ENCODE measurements around the gene MS4A4A.

Gene MS4A4A

DNA sequence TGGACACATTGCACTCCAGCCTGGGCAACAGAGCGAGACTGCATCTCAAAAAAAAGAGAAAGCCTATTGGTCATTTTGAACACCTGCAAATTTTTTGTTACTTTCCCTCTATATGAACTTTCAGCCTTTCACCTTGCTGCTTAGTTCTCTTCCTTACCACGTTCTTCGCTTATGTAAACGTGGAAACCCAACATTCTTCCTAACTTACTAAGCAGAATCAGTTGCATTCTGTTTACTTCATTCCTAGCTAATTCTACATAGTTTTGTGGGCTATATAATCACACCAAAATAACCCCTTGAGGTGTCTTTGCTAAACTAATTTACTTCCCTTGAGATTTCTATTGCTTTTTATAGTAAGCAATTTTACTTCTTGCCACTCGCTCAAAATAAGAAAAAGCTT lies 23.2 kb downstream of the MS4A4A start:
- DNase-seq (ENCODE audit: low spot score), result no peak

DNA sequence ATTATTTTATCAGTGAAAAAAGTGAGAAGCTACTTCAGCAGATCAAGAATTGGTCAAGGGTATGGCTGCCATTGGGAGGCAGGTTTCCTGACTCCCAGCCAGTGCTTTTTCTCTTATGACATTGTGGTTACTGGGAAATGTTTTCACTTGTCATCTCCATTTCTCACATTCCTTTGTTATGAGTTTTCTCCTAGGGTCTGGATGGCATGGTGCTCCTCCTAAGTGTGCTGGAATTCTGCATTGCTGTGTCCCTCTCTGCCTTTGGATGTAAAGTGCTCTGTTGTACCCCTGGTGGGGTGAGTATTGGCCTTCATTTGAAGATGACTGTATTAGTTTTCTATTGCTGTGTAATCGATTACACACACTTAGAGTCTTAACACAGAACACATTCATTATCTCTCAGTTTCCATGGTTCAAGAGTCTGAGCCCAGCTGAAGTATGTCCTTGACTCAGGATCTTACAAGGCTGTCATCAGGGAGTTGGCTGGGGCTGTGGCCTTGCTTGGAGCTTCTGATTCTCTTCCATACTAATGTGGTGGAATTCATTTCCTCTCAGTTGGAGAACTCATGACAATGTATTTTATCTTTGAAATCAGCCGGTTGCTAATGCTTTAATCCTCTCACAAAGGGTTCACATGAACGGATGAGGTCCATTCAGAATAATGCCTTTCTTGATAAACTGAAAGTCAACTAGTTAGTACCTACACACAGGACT lies 25.6 kb downstream of the MS4A4A start:
- DNase-seq (ENCODE audit: low spot score), result no peak

DNA sequence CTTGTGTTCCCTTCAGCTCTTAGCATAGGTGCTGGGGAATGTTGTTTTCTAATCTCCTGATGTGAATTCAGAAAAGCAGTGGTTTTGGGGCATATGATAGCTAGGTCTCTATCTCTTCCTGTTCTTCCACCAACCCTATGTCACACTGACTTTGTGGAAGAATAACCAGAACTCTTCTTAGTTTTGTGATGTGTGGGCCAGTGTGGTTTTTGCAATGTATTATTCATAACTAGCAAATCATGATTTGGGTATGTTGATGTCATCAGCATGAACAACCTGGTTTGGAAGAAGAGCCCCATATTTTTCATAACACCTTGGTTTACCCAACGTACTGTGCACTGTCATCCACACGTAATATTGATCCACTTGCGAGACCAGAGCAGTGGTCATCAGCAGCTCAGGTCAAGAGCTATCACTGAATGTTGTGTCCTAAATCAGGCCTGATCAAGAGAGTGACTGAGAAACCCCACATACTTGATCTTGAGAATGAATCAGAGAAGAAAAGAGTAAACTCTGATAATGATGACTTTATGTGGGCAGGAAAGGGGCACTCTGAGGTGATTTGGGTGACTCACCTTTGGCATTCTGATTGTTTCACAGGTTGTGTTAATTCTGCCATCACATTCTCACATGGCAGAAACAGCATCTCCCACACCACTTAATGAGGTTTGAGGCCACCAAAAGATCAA lies 27.2 kb downstream of the MS4A4A start:
- DNase-seq (ENCODE audit: low spot score), result no peak

DNA sequence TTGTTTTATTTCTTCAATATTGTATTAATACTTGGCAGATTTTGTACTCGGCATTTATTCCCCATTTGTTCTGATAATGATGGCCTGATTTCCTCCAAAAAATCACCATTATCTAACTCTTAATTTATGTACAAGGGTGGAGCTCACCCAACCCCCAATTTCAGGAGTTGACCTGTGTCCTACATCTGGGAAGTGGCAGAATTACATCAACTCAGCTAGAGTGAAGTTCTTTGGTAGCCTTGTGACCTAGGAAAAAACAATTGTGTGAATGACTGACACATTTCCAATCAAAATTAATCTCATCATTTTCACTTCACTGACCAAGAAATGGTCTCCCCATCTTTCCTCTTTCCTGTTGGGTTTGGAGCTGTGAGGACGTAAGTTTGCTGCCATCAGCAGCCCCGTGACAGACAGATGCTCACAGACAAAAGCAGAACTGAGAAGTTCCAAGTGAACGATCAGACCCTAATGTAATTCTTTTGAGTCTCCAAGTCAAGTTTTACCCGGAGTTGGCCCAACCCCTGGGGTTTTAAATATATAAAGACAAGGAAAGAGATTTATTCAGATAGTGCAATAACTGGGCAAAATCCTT lies 30.0 kb downstream of the MS4A4A start:
- DNase-seq (ENCODE audit: low spot score), result no peak

DNA sequence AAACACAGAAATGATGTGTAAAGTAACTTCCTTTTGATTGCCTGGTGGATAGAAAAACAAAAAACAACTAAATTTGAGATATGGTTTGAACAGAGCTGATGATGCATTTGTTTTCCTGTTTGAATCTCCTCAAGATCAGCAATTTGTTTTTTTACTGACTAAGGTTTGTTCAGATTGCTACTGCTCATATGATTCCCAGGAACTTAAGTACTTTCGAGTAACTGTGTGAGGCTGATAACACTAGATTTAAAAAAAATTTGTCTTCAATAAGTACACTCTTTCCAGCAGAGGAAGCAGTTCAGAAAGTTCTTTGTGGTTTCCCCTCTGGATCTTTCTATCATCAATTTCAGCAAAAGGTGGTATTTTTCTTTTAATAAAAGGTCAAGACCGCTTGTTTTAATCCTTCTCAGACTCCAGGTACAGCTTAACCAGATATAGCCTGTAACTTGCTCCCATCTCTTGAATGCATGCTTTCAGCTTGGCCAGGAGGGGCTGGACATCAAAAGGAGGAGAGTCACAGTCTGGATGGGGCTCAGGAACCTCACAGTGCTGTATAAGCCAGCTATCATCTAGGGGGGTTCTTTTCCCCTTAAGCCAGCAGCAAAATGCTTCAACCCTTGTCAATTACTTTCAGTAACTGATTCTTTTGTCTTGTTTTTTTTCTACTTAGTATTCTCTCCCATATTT lies 34.3 kb downstream of the MS4A4A start:
- DNase-seq (ENCODE audit: low spot score), result no peak

DNA sequence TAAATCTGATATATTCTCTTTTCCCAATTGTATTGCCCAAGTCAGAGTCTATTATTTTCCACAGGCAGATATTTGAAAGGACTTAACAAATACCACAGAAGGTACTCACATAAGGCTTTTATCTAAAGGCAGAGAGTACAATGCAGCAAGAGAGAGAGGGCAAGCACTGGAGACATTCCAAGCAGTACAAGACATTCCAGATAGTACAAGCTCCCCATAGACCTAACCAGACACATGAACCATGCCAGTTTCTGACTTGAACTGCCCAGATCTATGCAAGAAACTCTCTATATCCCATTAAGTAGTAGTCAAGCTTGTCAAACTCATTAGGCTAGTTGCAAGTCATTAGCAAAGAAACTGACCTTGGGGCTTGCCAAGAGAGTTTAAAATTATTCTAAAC lies 35.4 kb downstream of the MS4A4A start:
- no peak for DNase-seq (ENCODE audit: low spot score)

DNA sequence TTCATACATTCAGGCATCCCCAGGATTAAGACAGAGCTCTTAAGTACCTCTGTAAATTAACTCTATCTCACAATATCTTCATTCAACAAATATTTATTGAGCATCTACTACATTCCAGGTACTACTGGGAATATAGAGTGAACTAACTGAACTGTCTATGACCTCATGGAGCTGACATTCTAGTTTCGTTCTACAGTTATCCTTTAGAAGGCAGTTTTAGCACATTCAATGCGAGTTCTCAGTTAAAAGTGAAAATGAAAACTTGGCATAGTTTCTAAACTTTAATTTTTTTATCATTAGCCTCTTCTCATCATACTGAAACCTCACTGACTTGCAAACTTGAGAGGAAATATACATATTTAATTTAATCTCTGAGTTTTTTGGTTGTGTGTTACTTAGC lies 35.9 kb downstream of the MS4A4A start:
- no peak for DNase-seq (ENCODE audit: low spot score)

DNA sequence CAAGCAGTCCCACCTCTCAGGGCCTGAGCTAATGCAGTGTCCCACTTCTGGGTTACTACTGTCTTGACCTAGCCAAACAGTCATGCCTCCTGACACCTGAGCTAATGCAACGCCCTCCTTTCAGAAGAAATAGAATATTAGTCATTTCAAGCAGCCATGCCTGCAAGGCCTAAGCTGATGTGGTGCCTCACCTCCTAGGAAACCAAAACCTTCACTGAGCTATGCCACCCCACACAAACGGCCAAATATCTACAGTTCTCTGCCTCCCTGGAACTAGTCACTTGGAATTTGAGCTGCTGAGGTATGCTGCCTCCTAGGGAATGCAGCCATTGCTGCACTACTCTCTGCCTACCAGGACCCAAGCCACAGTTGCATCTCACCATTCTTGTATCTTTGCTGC lies 38.3 kb downstream of the MS4A4A start:
- no peak for DNase-seq (ENCODE audit: low spot score)

DNA sequence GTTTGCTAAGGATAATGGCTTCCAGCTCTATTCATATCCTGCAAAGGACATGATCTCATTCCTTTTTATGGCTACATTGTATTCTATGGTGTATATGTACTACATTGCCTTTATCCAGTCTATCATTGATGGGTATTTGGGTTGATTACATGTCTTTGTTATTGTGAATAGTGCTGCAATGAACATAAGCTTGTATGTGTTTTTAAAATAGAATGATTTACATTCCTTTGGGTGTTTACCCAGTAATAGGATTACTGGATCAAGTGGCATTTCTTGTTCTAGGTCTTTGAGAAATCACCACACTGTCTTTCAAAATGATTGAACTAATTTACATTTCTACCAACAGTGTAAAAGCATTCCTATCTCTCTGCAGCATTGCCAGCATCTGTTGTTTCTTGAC lies 40.6 kb downstream of the MS4A4A start:
- no peak for DNase-seq (ENCODE audit: low spot score)

DNA sequence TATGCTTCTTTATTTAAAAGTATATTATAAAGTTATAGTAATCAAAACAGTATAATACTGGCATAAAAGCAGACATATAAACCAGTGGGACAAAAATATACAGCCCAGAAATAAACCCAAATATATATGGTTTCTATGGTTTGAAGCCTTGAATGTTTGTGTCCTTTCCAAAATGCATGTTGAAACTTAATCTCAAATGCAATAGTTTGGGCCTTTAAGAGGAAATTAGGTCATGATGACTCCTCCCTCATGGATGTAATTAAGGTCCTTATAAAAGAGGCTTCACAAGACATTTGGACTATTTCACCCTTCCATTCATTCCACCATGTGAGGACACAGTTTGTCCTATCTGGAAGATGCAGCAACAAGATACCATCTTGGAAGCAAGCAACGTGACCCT lies 46.5 kb downstream of the MS4A4A start, which contains the start of gene MS4A6E:
MS4A6E (plus strand) TSS at position 301 of the 400 bp plus-strand sequence. CDS start 7,641 bp downstream, outside the sequence.
- DNase-seq (ENCODE audit: low spot score), result no peak

DNA sequence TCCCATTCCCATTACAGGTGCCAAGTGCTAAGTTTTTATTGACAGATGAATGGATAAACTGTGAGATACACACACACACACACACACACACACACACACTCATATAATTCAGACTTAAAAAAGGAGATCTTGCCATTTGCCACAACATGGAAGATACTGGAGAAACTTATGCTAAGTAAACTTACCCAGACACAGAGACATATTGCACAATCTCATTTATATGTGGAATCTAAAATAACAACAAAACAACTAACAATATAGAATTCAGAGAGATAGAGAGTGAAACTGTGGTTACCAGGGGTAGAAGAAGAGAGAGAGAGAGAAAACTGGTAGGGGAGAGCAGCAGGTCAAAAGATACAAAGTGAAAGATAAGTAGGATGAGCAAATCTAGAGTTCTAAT lies 48.0 kb downstream of the MS4A4A start:
- DNase-seq (ENCODE audit: low spot score), result no peak

DNA sequence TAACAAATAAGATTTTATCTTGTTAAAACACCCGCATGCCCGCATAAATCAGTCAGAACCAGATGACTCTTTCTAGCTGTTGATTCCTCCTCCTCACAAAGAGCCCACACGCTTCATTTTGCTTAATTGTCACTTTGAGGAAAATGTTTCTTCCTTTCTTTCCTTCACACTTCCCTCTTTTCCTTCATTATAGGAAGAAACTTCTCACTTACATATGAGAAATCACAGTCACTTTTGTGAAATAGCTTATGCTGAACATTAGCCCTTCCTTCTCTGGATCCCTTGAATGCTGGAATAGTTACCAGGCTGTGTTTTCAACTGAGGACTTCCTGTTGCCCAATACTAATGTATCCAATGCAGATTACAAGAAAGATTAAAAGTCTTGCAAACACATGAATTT lies 52.4 kb downstream of the MS4A4A start:
- DNase-seq (ENCODE audit: low spot score), result no peak

DNA sequence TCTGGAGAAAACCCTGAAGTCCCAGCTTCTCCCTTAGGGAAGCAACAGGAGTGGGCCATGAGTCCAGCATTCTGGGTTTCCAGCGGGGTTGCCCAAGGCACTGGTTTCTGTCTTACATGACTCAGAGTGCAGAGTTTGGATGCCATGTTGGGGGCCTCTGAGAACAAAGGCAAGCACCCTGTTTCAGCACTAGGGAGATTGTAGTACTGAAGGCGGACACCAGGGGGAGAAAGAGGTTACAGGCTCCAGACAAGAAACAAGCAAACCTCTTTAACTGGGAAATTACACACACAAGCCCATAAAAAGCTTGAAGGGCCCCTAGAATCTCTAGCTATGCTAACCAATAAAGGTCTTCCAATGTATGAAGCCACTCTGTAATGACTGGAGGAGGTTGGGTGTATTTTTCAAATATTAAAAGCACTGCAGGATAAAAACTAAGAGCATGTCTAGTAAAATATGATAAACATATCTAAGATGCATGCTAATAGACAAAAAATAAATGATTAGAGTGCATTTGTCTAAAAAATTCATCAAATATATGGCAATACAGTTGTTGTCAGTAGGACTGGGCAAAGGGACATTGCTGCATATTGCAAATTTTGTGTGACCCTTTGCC lies 53.6 kb downstream of the MS4A4A start:
- peak; percentile 29 for DNase-seq (ENCODE audit: low spot score)

DNA sequence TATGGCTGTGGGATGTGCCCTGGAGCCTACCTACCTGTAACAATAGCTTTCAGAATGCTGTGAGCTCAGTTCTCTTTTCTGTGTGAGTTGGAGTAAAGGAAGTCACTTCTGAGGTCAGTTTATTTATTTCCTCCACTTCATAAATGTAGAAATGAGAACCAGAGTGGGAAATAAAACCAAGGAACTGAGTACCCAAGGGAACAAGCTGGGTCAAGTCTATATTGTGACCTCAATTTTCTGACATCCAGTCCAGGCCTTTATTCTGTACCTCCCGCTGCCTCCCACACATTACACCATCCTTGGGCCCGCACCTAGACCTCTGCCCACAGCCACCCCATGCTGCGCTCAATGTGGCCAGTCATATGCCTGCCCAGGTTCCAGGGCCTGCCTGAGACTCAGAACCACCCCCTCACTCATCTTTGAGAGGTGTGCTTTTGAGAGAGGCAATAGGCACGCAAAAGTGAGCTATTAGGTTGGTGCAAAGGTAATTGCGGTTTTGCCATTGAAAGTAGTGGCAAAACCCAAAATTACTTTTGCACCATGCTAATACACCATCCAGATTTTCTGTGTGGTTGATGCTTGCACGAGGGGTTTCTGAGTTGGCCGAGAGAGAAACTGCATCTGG lies 56.4 kb downstream of the MS4A4A start:
- no peak for DNase-seq (ENCODE audit: low spot score)

DNA sequence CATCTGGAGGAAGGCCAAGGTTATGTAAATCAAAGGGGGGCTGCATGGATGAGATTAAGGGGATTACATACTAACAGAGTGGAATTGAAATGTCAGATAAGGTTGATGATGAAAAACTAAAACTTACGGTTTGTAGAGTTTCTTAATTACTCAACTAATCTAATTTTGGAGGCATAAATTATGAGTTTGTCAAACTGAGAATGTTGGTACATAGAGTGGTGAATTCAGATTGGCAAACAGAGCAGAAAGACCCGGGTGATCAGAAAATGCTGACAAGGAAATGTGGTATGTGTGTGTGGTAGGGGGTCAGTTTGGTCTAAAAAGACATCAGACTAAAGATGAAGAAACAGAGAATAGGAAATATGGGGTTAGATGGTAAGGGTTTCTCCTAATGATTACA lies 57.6 kb downstream of the MS4A4A start:
- DNase-seq (ENCODE audit: low spot score), result no peak

DNA sequence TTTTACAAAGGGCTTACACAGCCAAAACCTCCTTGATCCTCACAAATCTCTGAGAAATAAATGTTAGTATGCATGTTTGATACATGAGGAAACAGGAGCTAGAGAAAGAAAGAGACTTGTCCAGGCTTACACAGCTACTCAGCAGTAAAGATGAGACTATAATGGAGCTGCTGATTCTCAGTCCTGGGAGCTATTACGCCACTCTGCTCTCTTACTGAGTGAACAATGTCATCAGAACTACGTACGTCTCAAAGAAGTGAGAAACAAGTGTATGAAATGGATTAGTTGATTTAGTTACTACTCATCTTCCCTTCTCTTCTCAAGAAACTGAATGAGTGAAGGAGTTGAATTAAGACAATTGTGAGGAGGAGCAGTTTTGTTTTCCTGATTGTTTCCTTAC lies 58.9 kb downstream of the MS4A4A start:
- no peak for DNase-seq (ENCODE audit: low spot score)

DNA sequence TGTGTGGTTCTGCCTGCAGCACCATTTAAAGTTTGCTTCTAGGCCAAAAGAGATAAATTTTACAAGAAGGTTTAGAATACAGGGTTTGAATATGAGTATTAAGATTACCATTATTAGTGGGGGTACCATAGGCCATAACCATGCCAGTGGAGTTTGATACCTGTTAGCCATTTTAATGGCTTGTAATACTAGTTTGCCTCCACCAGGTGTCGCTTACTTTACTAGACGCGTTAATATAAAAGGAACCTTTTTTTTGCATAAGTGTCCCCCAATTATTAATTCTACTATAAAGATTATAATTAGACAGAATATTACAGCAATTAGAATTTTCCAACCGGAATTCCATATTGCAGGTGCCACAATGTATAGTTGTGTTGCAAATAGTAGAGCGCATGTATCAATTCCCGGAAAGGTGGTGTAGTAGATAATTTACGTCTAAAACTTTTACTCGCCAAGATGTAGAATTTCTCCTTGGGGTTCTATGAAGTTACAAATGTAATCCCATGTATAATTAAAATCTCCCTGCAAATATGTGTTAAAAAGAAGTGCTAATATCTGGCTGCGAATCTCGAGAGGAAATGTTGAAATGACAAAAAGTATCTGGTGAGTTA lies 62.7 kb downstream of the MS4A4A start:
- DNase-seq (ENCODE audit: low spot score), result no peak

DNA sequence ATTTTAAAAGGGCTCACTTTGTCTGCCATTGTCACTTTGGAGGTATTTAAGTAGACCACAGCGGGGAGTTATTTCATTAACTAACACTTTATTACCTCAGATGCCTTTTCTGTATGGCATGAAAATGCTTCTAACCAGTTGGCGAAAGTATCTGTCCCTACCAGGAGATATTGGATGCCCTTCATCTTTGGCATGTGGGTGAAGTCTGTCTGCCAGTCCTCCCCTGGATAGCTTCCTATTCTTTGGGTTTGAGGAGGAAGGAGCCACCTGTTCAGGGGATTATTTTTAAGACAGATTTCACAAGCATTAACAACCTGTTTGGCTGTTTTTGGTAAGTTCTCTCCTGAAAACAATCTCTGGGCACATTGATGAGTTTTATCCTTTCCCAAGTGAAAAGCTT lies 63.7 kb downstream of the MS4A4A start:
- DNase-seq (ENCODE audit: low spot score), result no peak

DNA sequence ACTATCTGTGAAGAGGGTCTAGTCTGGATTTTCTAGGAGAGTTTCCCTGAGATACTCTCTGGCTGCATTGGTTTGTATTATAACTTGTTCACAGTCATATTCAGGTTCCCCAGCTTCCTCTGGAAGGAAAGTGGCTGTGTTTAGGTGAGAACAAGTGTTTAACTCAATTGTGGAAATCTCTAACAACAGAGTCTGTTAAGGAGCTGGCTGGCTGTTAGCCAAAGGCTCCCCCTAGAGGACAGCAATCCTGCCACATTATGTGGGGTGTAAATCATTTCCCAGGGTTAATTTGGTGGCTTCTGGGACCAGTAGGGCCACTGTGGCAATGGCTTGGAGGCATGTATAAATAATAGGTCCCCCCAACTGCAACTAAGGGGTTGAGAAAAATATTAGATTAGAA lies 65.0 kb downstream of the MS4A4A start:
- no peak for DNase-seq (ENCODE audit: low spot score)

DNA sequence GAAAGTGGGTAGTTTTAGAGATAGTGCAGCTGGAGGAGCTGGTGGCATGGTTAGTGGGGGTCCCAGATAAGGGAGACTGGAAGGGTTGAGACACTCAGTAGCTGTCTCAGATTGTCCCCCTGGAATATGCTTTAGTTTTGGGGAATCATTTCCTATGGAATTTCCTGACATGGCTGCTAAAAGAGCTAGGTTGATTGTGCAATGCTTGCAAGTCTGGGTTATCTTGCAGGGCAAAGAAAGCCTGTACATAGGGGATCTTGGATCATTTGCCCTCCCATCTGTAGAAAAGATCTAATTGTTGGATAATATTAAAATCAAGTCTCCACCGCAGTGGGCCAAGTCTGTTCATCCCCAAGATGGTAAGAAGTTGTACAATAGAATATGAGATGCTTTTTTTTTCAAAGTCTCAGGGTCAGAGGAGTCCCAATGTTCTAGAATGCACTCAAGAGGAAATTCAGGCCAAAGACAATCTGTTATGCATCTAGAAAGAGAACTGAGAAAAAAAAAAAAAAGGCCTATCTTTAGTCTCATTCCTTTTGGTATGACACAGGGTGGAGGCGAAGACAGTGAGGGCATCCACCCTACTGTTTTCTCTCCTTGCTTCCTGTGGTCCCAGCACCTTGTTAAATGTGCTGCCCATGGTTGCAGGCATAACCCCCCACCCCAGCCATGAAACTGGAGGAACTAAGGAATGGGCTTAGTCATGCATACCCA lies 66.8 kb downstream of the MS4A4A start:
- no peak for DNase-seq (ENCODE audit: low spot score)

DNA sequence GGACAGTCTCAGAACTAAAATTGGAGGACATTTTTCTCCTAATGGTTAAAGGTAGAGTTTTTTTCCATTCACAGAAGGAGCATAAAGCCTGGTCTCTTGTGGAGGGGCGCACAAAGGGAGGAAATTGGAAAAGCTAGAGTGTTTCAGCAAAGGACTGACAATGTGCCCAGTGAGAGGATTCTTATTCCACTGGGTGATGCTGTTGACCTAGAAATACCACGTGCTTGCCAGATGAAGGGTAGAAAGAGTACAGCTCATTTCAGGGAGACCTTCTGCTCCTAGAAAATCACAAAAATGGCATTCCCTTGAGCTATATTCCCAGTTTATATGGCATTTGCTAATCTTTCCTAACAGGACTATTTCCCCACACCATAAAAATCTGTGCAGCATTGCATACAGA lies 67.7 kb downstream of the MS4A4A start:
- no peak for DNase-seq (ENCODE audit: low spot score)
